Caco-2 (cell line): ENCODE results near the gene DDX54. TPM values are rescaled to one million over a fixed set of nuclear protein-coding genes. Genes with fewer than 3 reads are reported as not detected.

Experiments
- BruUV-seq: library from RNA; stranded (reverse); fragments of 400-500 nt; replicated peaks from 2 replicates; lab custom pipeline; 2021; lab: Mats Ljungman, UMichigan
- CTCF ChIA-PET: fragments of 300-600 bp; sonication (Branson Sonifier 250); formaldehyde crosslinking; loops from one replicate; lab custom pipeline; 2022; ENCODE audit warnings: antibody characterized with exemption; lab: Charles Lee
- POLR2A ChIA-PET: fragments of 300-600 bp; sonication (Branson Sonifier 250); formaldehyde crosslinking; loops from one replicate; lab custom pipeline; 2022; ENCODE audit warnings: antibody characterized with exemption; lab: Charles Lee
- DNase-seq, 2 experiments: peaks; one replicate each; pipeline versions ENCODE4 v3.0.0 to v3.0.0-alpha.2; 2020 to 2022
- H3K27me3 ChIP-seq: replicated peaks from 2 replicates; pipeline ENCODE4 v1.6.0; 2011; ENCODE audit warnings: low read length; ENCODE audit not compliant: control insufficient read depth, insufficient read depth
- H3K36me3 ChIP-seq: 2 replicates; pipeline ENCODE4 v1.5.1; 2011; ENCODE audit warnings: low read length; ENCODE audit not compliant: control insufficient read depth, insufficient read depth
- H3K4me1 ChIP-seq: fragments of 250-450 bp; sonication (Bioruptor Pico); 2 replicates; pipeline ENCODE4 v1.5.1; 2020; ENCODE audit warnings: mild to moderate bottlenecking
- H3K4me3 ChIP-seq: 2 replicates; pipeline ENCODE4 v1.5.1; 2011; ENCODE audit warnings: low read depth, mild to moderate bottlenecking, control low read depth, low read length
- H3K9me3 ChIP-seq: fragments of 250-450 bp; sonication (Bioruptor Pico); 2 replicates; pipeline ENCODE4 v1.5.1; 2020; ENCODE audit warnings: mild to moderate bottlenecking, moderate library complexity
- H3K27ac Mint-ChIP-seq: one replicate; pipeline ENCODE4 v1.8.0; 2022; ENCODE audit warnings: mixed read lengths; ENCODE audit not compliant: unreplicated experiment
- H3K27me3 Mint-ChIP-seq: one replicate; pipeline ENCODE4 v1.8.0; 2022; ENCODE audit warnings: mixed read lengths; ENCODE audit not compliant: insufficient read depth, unreplicated experiment
- H3K36me3 Mint-ChIP-seq: one replicate; pipeline ENCODE4 v1.8.0; 2022; ENCODE audit warnings: mild to moderate bottlenecking, mixed read lengths; ENCODE audit not compliant: insufficient read depth, unreplicated experiment
- H3K4me1 Mint-ChIP-seq: one replicate; pipeline ENCODE4 v1.8.0; 2022; ENCODE audit warnings: low read depth, mixed read lengths; ENCODE audit not compliant: unreplicated experiment
- H3K4me3 Mint-ChIP-seq: one replicate; pipeline ENCODE4 v1.8.0; 2022; ENCODE audit warnings: mild to moderate bottlenecking, moderate library complexity, mixed read lengths; ENCODE audit not compliant: unreplicated experiment
- H3K9me3 Mint-ChIP-seq: one replicate; pipeline ENCODE4 v1.8.0; 2022; ENCODE audit warnings: mixed read lengths; ENCODE audit not compliant: unreplicated experiment
- intact Hi-C: fragments of 100-400 bp; cut with micrococcal nuclease; formaldehyde crosslinking; loops from one replicate; pipeline ENCODE4 v1.10.0; 2022; ENCODE audit not compliant: unreplicated experiment
- total RNA-seq: library from RNA; stranded (reverse); gene quantifications from 2 replicates; pipeline ENCODE4 v1.2.3, GENCODE V29; 2022
- TF ChIP-seq, protein P1 (sequence below), 2 experiments: fragments of 200-600 bp in 1 of 2; IDR thresholded peaks; 1 replicate in 1 of 2; 2 replicates in 1 of 2; pipeline versions ENCODE4 v1.5.1 to v1.8.0; 2011 to 2022; ENCODE audit warnings: antibody characterized with exemption in 1 of 2, control low read depth in 1 of 2, inconsistent platforms in 1 of 2, low read depth in 1 of 2, low read length in 1 of 2, mild to moderate bottlenecking in 1 of 2, moderate library complexity in 1 of 2; ENCODE audit not compliant: insufficient read depth in 1 of 2, severe bottlenecking in 1 of 2, unreplicated experiment in 1 of 2

Gene DDX54
- total RNA-seq, 1 experiment from 2014 or later: 110 TPM

- no peaks in the 10 kb centered on the region for H3K36me3 Mint-ChIP-seq
- H3K27ac Mint-ChIP-seq: no peak overlapping the region
- ChIA-PET POLR2A (no interaction called here), CTCF (interaction anchor here (0.6 kb wide), 1 partner anchor 614 kb away, joined by 3 read pairs; no protein-coding TSS in a partner anchor)
- no peaks in the 10 kb centered on the region for H3K4me1 Mint-ChIP-seq
- peaks cover 4% of the 10 kb centered on the region for H3K27me3 Mint-ChIP-seq
- H3K4me3 Mint-ChIP-seq: no peak overlapping the region
- H3K9me3 ChIP-seq: no peaks in the 10 kb centered on the region
- no peaks in the 10 kb centered on the region for H3K27me3 ChIP-seq
- no peak for DNase-seq
- no peaks in the 10 kb centered on the region for H3K36me3 ChIP-seq
- intact Hi-C loops: no loop called here
- no peak overlapping the region for H3K4me3 ChIP-seq
- no peaks in the 10 kb centered on the region for H3K9me3 Mint-ChIP-seq
- BruUV-seq: no TSS peak
- TF ChIP-seq, protein P1, sequence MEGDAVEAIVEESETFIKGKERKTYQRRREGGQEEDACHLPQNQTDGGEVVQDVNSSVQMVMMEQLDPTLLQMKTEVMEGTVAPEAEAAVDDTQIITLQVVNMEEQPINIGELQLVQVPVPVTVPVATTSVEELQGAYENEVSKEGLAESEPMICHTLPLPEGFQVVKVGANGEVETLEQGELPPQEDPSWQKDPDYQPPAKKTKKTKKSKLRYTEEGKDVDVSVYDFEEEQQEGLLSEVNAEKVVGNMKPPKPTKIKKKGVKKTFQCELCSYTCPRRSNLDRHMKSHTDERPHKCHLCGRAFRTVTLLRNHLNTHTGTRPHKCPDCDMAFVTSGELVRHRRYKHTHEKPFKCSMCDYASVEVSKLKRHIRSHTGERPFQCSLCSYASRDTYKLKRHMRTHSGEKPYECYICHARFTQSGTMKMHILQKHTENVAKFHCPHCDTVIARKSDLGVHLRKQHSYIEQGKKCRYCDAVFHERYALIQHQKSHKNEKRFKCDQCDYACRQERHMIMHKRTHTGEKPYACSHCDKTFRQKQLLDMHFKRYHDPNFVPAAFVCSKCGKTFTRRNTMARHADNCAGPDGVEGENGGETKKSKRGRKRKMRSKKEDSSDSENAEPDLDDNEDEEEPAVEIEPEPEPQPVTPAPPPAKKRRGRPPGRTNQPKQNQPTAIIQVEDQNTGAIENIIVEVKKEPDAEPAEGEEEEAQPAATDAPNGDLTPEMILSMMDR (IDR thresholded peaks at IDR 0.05; ENCODE audit: insufficient read depth in 1 of 2, low read depth in 1 of 2, low read length in 1 of 2, severe bottlenecking in 1 of 2, unreplicated experiment in 1 of 2): no peak
- H3K4me1 ChIP-seq: no peaks in the 10 kb centered on the region; the same call in 1 of the 2 replicates
Observed at GRCh38 chr12:113133666-113134065, 51.6 kb downstream of the DDX54 start.

DNA sequence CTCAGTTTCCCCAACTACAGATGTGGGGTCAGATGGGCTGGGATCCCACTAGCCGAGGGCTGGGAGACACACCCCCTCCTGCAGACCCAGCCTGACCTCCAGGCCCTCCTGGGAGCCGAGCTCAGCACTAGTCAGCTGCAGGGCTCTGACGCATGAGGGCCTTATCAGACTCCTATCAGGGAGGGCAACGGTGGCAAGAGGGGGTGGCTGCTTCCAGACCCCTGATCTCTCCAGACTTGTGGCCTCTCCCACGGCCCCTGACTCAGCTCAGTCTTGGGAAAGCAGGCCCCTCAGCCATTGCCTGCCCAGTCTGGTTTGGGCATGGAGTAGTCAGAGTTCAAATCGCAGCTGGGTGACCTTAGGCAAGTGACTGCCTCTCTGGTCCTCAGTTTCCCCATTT lies 52.2 kb downstream of the DDX54 start:
- CTCF ChIA-PET: interaction anchor here (0.6 kb wide), 1 partner anchor 614 kb away, joined by 3 read pairs; no protein-coding TSS in a partner anchor
- H3K4me1 Mint-ChIP-seq: no peaks in the 10 kb centered on the region

DNA sequence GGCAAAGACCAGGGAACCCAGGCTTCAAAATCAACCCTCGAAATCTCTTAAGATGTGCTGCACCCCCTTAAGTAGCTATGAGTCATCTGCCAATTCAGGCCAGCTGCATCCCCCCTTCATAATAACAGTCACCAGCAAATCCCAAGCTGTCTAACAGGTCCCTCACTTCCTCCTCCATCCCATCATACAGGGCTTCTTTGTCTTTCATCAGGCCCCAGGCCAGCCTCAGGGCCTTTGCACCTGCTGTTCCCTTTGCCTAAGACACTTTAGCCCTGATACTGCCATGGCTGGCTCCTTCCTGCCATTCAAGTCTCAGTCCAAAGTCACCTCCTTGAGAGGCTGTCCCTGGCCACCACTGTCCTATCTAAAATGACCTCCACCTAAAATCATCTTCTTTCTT lies 53.7 kb downstream of the DDX54 start:
- ChIA-PET CTCF (interaction anchor here (1.3 kb wide), 1 partner anchor 11 kb away, joined by 3 read pairs; no protein-coding TSS in a partner anchor), POLR2A (interaction anchor here (0.7 kb wide), 1 partner anchor 580 kb away, joined by 7 read pairs; no protein-coding TSS in a partner anchor)
- Mint-ChIP-seq H3K27me3 (peaks cover 10% of the 10 kb centered on the region), H3K36me3 (no peaks in the 10 kb centered on the region), H3K9me3 (no peaks in the 10 kb centered on the region), H3K4me1 (no peaks in the 10 kb centered on the region), H3K27ac (no peak overlapping the region), H3K4me3 (no peak overlapping the region)
- Histone ChIP-seq H3K9me3 (no peaks in the 10 kb centered on the region), H3K36me3 (no peaks in the 10 kb centered on the region), H3K27me3 (no peaks in the 10 kb centered on the region), H3K4me1 (no peaks in the 10 kb centered on the region; the same call in 1 of the 2 replicates), H3K4me3 (no peak overlapping the region)
- intact Hi-C loops: no loop called here
- no TSS peak for BruUV-seq
- TF ChIP-seq, protein P1 (IDR thresholded peaks at IDR 0.05; ENCODE audit: insufficient read depth in 1 of 2, low read depth in 1 of 2, low read length in 1 of 2, severe bottlenecking in 1 of 2, unreplicated experiment in 1 of 2): no peak
- no peak for DNase-seq

More for the DNA sequence above, 52.2 kb downstream of the DDX54 start:
- POLR2A ChIA-PET: no interaction called here
- TF ChIP-seq, protein P1 (IDR thresholded peaks at IDR 0.05; ENCODE audit: insufficient read depth in 1 of 2, low read depth in 1 of 2, low read length in 1 of 2, severe bottlenecking in 1 of 2, unreplicated experiment in 1 of 2): no peak
- H3K9me3 Mint-ChIP-seq: no peaks in the 10 kb centered on the region
- no peak overlapping the region for H3K4me3 Mint-ChIP-seq
- H3K9me3 ChIP-seq: no peaks in the 10 kb centered on the region
- no peak for DNase-seq
- H3K27ac Mint-ChIP-seq: no peak overlapping the region
- H3K36me3 Mint-ChIP-seq: no peaks in the 10 kb centered on the region
- no TSS peak for BruUV-seq
- H3K27me3 ChIP-seq: no peaks in the 10 kb centered on the region
- intact Hi-C loops: no loop called here
- no peaks in the 10 kb centered on the region for H3K36me3 ChIP-seq
- H3K27me3 Mint-ChIP-seq: peaks cover 10% of the 10 kb centered on the region
- H3K4me3 ChIP-seq: no peak overlapping the region
- no peaks in the 10 kb centered on the region; the same call in 1 of the 2 replicates for H3K4me1 ChIP-seq
